KOPT-K1 (cell line): ENCODE data around the gene COX5B.
"Not testable (repeated sequence)": the region's sequence is repeated elsewhere in the genome, so short reads cannot be mapped to it uniquely, and the experiment has no call there.

ENCODE experiments used
- H3K27ac ChIP-seq: fragments of 200-600 bp; sonication (generic); 2 replicates; pipeline ENCODE4 v1.5.1; 2016; ENCODE audit warnings: antibody characterized with exemption, mild to moderate bottlenecking, low read depth, low read length; ENCODE audit not compliant: poor library complexity, severe bottlenecking
- H3K36me3 ChIP-seq: fragments of 200-600 bp; sonication (generic); 2 replicates; pipeline ENCODE4 v1.5.1; 2017; ENCODE audit warnings: antibody characterized with exemption, mild to moderate bottlenecking, low read length, moderate library complexity; ENCODE audit not compliant: insufficient read depth
- H3K9me3 ChIP-seq: fragments of 200-600 bp; sonication (generic); 2 replicates; pipeline ENCODE4 v1.5.1; 2017; ENCODE audit warnings: antibody characterized with exemption, low read length, mild to moderate bottlenecking; ENCODE audit not compliant: insufficient read depth, poor library complexity, severe bottlenecking

COX5B gene

DNA sequence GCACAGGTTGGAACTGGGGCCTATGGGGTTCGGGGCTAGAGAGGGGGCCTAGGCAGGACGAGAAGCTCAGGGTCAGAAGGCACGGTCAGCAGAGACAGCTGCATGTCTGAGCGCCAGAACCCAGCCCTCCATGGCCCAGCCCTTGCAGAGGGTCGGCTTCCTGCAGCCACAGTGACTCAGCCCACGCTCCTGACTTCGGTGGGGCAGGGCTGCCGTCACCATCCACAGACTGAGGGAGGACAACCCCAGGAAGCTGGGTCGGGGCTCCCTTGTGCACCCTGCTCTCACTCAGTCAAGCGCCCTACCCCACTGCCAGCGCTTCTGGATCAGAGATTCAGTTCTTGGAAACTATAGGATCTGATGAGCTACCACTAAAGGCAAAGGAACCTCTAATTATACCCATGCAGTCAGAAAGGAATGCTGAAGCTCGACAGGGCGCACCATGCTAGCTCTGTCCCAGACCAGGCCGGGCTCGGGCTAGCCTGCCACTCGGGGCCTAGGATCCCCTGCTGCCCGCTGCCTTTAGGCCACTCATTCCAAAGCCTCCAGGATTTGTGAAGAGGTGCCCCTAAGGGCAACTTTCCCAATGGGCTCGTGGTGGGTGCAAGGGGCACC is 15.0 kb downstream of the COX5B start:
- no peaks in the 10 kb centered on the region for H3K9me3 ChIP-seq
- no peak overlapping the region for H3K27ac ChIP-seq
- H3K36me3 ChIP-seq: peaks cover 61% of the 10 kb centered on the region

DNA sequence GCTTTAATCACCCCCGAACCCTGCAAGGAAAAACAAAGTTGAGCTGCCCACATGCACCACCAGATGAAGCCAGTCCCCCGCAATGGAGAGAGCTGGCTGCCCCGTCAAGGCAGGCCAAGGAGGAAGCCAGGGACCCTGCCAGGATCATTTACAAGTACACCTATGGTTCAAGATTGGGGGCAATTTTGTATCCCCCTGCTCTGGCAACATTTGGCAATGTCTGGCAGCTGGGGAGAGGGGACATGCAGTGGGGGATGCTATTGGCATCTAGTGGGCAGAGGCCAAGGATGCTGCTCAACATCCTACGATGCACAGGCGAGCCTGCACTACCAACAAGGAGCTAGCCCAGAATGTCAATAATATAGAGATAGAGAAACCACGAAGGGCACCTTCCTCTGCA is 16.1 kb downstream of the COX5B start:
- Histone ChIP-seq H3K27ac (peak overlapping the region; percentile 67), H3K9me3 (no peaks in the 10 kb centered on the region), H3K36me3 (peaks cover 50% of the 10 kb centered on the region)

DNA sequence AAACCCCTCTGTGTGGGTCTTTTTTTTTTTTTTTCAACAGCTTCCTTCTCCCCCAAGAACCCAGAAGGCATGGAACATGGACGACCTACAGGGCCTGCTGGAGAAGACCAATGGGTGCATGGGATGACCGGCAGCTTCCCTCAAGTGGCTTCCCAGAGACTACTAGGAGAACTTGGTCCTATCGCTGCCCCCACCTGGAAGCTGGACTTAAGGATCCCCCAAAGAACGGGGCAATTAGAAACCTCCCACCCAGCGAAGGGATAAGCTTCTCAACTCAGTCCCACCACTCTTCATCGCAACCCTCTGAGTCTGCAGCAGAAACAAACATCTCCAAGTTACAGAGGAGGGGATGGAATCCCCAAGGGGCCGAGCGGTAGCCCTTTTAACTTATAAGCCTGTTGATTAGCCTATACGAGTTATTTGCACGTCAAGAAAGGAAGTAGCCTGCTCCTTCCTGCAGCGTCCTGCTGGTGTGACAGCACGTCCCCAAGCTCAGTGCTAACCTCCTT is 16.6 kb downstream of the COX5B start:
- H3K9me3 ChIP-seq: no peaks in the 10 kb centered on the region
- H3K27ac ChIP-seq: peak overlapping the region; percentile 67

DNA sequence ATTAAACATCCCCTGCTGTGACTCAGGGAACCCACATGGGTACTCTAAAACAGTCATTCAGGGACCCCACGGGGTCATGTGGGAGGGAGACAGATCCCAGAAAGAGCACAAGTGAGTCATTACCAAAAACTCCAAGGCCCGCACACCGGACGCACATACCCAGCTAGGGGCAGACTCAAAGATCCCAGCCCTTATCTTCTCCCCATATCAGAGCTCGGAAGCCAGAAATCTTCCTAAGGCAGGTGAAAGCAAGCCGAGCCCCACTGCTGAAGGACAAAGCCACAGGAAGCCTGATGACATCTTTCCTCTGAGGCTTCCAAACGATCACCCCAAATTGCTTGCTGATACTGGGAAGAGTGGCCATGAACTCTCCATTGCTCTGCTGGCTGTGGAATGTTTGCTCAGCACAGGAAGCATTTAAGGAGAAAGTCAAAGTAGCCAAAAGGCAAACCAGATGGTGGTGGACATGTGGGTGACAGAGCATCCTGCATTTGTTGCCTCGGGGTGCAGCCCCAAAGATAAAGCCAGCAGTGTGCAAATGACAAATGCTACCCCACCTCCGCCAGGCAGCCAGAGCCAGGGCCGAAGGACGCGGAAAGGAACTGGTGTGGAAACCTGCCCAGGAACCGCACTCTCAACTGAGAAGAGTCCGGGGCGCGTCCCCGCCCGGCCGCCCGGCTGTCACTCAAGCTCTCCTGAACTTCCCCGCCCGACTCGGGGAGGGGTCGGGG is 17.2 kb downstream of the COX5B start:
- H3K27ac ChIP-seq: peak overlapping the region; percentile 67
- peaks cover 39% of the 10 kb centered on the region for H3K36me3 ChIP-seq
- no peaks in the 10 kb centered on the region for H3K9me3 ChIP-seq

More for the DNA sequence above, 16.6 kb downstream of the COX5B start:
- peaks cover 45% of the 10 kb centered on the region for H3K36me3 ChIP-seq

DNA sequence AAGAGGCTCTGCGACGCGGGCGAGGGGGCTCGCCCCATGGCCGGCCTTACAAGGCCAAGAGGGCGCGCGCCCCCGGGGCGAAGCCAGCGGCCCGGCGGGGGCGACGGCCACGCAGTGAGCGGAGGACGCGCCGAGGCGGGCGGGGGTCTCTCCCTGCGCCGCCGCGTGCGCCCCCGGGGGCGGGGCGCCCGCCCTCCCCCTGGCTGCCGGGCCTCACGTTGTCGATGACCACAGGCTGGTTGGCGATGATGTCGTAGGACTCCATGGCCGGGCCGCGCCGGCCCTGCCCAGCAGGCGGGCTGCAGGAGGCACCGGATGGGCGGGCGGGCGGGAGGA is 17.7 kb downstream of the COX5B start:
- H3K27ac ChIP-seq: peak overlapping the region; percentile 67
- H3K9me3 ChIP-seq: no peaks in the 10 kb centered on the region
- peaks cover 33% of the 10 kb centered on the region for H3K36me3 ChIP-seq

DNA sequence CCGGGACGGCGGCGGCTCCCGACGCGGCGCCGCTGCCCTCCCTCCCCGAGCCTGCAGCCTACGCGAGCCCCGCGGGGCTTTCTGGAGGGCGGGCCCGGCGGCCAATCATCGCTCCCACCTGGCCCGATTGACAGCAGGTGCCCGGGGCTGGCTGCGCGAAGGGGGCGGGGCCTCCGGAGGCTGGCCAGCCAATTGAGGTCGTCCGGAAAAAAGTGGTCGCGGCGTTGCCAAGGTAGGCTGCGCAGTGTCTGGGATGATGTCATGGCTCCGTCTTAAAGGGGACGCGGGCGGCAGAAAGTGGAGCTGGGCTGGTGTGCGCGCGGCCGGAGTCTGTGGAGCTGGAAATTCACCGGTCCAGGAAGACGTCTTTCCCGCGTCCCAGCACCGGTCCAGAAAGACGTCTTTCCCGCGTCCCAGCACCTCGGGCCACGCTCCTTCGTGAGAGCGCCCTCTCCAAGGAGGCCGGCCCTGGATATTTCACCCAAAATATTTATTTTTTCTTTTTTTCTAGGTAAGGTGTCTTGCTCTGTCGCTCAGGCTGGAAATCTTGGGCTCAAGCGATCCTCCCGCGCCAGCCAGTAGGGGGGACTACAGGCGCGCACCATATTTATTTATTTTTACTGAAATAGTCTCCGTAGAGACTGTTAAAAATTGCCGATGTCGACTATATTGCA is 18.2 kb downstream of the COX5B start, which contains the start of gene ACTR1B:
Gene ACTR1B (minus strand): TSS at position 83 of the 674 bp plus-strand sequence. CDS start 154 bp downstream, outside the sequence.
- Histone ChIP-seq H3K27ac (peak within 1 kb of the TSS; percentile 67), H3K36me3 (peaks cover 28% of the 10 kb centered on the region), H3K9me3 (no peaks in the 10 kb centered on the region)

DNA sequence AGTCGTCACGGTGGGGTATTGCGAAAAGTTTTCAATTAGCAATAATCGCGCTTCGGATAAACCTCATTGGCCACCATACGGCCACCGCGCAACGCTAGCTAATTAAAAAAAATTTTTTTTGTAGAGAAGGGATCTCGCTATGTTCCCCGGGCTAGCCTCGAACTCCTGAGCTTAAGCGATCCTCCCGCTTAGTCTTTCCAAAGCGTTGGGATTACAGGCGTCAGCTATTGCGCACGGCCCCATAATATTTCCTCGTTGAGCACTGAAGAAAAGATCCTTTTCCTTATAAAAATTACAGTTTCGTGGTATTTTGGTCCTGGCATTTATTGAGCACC is 18.7 kb downstream of the COX5B start:
- peak overlapping the region; percentile 67 for H3K27ac ChIP-seq
- H3K9me3 ChIP-seq: no peaks in the 10 kb centered on the region
- H3K36me3 ChIP-seq: peaks cover 23% of the 10 kb centered on the region

DNA sequence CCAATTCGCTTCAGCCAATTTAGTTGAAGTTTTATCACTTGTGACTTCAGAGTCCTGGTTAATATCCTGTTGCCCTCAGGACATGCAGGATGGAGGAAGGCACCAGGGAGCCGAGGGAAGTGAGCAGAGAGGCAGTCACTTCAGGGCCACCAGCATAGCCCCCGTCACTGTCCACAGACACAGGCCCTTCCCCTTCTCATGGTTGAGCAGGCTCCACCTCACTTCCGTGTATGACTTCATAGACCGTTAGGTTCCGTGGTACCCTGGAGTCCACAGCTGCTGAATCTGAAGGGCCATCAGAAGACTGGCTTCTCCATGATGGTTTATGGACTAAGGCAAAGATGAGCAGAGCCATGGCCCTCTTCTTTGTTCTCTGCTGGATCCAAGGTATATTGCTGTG is 23.6 kb downstream of the COX5B start, which contains the start of gene C2orf92:
Gene C2orf92 (plus strand): TSS at position 266 of the 400 bp plus-strand sequence. CDS start 76 bp downstream, at position 342.
- Histone ChIP-seq H3K36me3 (no peaks in the 10 kb centered on the region), H3K27ac (no peak within 1 kb of the TSS)

DNA sequence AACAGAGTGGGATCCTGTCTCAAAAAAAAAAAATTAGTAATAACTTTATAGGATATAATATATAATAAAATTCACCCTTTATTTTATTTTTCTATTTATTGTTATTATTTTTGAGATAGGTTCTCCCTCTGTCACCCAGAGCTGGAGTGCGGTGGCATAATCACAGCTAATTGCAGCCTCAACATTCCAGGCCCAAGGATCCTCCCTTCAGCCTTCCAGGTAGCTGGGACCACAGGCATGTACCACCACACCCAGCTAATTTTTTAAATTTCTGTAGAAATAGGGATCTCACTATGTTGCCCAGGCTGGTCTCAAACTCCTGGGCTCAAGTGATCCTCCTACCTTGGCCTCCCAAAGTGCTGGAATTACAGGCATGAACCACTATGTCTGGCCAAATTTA is 24.6 kb downstream of the COX5B start:
- Histone ChIP-seq H3K9me3 (no peaks in the 10 kb centered on the region), H3K27ac (no peak overlapping the region), H3K36me3 (no peaks in the 10 kb centered on the region)

More for the DNA sequence above, 23.6 kb downstream of the COX5B start, which contains the start of gene C2orf92:
- no peaks in the 10 kb centered on the region for H3K9me3 ChIP-seq

DNA sequence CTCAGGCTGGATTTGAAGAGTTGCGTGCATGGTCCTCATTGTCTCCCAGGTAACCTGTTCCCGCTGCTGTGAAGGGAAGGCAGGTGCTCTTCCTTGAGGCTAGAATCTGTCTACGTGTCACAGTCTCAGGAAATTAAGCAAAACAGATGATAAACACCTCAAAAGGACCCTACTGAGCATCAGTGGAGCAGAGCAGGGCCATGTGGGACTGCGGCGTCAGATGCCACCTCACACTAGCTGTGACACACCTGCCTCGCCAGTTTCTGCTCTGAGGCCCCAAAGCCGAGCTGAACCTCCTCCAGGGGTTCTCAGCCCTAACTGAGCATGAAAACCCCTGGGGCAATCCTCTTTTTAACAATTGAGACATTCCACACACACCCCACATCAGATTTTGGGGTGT is 25.7 kb downstream of the COX5B start:
- no peaks in the 10 kb centered on the region for H3K9me3 ChIP-seq
- no peak overlapping the region for H3K27ac ChIP-seq

DNA sequence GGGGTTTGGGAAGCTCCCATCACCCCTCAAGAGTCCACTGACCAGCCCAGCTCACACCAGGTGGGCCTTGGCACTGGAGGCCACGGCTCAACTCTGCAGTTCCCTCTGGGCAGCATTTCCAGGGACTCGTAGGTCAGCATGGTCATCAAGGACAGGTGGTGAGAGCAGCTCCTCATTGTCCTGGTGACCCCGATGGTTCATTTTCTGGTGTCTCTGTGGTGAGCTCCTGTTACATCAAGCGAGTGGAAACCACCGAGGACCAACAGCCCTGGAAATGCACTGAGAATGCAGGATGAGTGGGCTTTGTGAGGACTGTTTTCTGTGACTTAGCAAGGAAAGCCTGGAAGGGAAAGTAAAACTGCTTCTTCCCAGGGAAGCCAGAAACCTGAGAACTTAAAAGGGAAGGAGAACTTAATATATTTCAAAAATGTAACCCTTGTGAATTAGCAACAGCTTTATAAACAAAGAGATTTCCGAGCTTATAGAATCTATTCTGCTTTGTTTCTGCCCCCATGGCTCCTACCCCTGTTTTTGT is 26.8 kb downstream of the COX5B start:
- H3K27ac ChIP-seq, H3K9me3 ChIP-seq, H3K36me3 ChIP-seq: not testable (repeated sequence)

More for the DNA sequence above, 25.7 kb downstream of the COX5B start:
- H3K36me3 ChIP-seq: no peaks in the 10 kb centered on the region

DNA sequence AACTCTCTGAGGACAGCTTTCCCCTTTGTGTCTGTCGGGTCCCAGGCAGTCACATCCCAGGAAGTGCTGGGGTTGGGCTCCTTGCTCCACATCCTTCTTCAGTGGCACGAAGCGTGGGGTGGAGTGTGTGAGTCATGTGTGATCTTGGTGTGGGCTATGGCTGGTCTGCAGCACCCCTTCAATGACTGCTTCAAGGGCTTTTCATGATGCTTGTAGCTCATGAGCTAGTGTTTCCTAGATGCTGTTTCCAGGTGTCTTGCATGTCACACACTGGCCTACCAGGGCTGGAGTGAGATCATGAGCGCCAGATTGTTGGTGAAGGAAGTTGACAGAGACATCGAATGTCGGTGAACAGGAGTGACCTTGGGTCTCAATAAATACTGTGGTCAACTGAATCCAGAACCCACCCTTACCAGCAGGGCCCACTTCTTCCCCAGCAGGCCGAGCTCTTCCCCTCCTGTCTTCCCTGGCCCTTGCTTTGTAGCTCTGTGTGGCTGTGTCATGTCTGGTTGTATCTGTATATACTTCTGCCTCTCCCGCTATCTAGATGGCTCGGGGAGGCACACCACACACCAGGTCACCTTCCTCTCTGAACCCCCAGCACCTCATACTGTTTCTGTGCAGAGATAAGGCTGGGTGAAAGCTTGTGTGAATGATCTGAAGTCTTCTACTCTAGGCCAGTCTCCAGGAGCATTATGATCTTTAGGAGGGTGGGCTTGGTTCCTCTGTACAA is 27.5 kb downstream of the COX5B start:
- Histone ChIP-seq H3K27ac (no peak overlapping the region), H3K9me3 (no peaks in the 10 kb centered on the region), H3K36me3 (no peaks in the 10 kb centered on the region)

DNA sequence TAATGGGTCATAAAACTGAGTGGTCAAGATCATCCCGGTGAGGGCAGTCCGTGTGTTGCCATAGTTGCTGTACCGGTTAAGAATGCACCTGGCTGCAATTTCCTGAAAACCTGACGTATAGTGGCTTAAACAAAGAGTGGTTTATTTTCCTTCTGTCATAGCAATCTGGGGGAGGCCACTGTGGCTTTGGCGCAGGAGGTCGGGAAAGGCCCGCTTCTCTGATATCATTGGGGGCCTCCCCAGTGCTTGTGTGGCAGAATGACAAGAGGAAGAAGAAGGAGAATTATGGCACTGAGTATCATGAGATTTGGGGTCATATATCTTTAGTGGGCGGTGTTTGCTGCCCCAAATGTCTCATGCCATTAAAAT is 28.0 kb downstream of the COX5B start:
- Histone ChIP-seq H3K9me3 (no peaks in the 10 kb centered on the region), H3K27ac (no peak overlapping the region)

DNA sequence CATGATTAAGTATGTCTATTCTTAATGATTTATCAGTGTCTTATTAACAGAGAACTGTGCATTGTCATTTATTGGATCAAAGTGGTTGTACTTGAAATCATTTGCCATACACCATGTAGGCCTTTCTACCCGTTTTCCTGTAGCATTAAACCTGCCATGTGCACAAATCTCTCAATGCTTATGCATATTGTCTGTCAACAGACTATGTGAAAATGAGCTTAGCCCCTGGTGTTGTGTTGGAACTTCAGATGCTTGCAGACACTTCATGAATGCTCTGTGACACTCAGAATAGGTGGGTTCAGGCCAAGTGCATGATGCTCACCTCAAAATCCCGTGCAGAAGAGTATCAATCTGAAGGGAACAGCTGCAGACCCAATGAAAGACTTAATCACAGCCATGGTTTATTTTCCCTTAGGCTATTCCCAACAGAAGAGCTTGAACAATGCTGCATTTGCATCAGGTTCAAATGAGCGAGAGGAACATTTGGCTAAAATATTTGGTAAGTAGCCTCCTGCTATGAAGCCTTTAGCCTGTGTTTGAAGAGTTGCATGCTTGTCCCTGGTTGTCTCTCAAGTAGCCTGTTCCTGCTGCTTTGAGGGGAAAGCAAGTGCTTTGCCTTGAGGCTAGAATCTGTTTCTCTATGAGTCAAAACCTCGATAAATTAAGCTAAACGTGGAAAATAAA is 29.7 kb downstream of the COX5B start:
- H3K36me3 ChIP-seq: no peaks in the 10 kb centered on the region
- no peaks in the 10 kb centered on the region for H3K9me3 ChIP-seq
- H3K27ac ChIP-seq: no peak overlapping the region

More for the DNA sequence above, 28.0 kb downstream of the COX5B start:
- no peaks in the 10 kb centered on the region for H3K36me3 ChIP-seq
